OCI-LY7 (cell line): ENCODE data around the gene ABL1. TPM values are rescaled to one million over a fixed set of nuclear protein-coding genes. Genes with fewer than 3 reads are reported as not detected.

ENCODE experiments used
- BruUV-seq: library from RNA; stranded (reverse); fragments of 400-500 nt; replicated peaks from 2 replicates; lab custom pipeline; 2021; lab: Mats Ljungman, UMichigan
- CTCF ChIA-PET: fragments of 300-600 bp; sonication (Branson Sonifier 250); formaldehyde crosslinking; loops from one replicate; lab custom pipeline; 2022; ENCODE audit warnings: antibody characterized with exemption; ENCODE audit not compliant: unreplicated experiment; lab: Charles Lee
- POLR2A ChIA-PET: fragments of 300-600 bp; sonication (Branson Sonifier 250); formaldehyde crosslinking; loops from one replicate; lab custom pipeline; 2022; ENCODE audit warnings: antibody characterized with exemption; lab: Charles Lee
- DNase-seq: peaks from one replicate; pipeline ENCODE4 v3.0.0-alpha.2; 2015; ENCODE audit warnings: low spot score
- H2AFZ ChIP-seq: fragments of 200-600 bp; sonication (generic), shearing (Covaris generic); 2 replicates; pipeline ENCODE4 v1.6.1; 2014; ENCODE audit warnings: mild to moderate bottlenecking, antibody characterized with exemption, low read length, moderate library complexity
- H3K27ac ChIP-seq: fragments of 200-600 bp; sonication (generic); 2 replicates; pipeline ENCODE4 v1.5.1; 2014; ENCODE audit warnings: mixed run types, low read depth, mild to moderate bottlenecking, moderate library complexity, low read length, inconsistent platforms; ENCODE audit not compliant: poor library complexity, severe bottlenecking
- H3K36me3 ChIP-seq: fragments of 200-600 bp; sonication (generic); 2 replicates; pipeline ENCODE4 v1.6.1; 2014; ENCODE audit warnings: mild to moderate bottlenecking, antibody characterized with exemption, low read length, moderate library complexity, mixed read lengths; ENCODE audit not compliant: insufficient read depth
- H3K4me1 ChIP-seq: fragments of 200-600 bp; sonication (generic); 2 replicates; pipeline ENCODE4 v1.5.1; 2014; ENCODE audit warnings: mild to moderate bottlenecking, low read length; ENCODE audit not compliant: insufficient read depth, poor library complexity, severe bottlenecking
- H3K4me2 ChIP-seq: fragments of 200-600 bp; sonication (generic); 2 replicates; pipeline ENCODE4 v1.6.1; 2014; ENCODE audit warnings: mild to moderate bottlenecking, low read length
- H3K4me3 ChIP-seq: fragments of 200-600 bp; sonication (generic); 2 replicates; pipeline ENCODE4 v1.5.1; 2014; ENCODE audit warnings: mild to moderate bottlenecking, low read depth, low read length; ENCODE audit not compliant: poor library complexity, severe bottlenecking
- H3K79me2 ChIP-seq: fragments of 200-600 bp; sonication (generic); 2 replicates; pipeline ENCODE4 v1.6.1; 2016; ENCODE audit warnings: low read depth, mild to moderate bottlenecking, low read length, moderate library complexity, mixed read lengths; ENCODE audit not compliant: insufficient read depth
- H3K9me2 ChIP-seq: fragments of 200-600 bp; sonication (generic); 2 replicates; pipeline ENCODE4 v1.6.1; 2016; ENCODE audit warnings: mild to moderate bottlenecking, low read length, mixed read lengths; ENCODE audit not compliant: insufficient read depth
- H3K9me3 ChIP-seq: fragments of 200-600 bp; sonication (generic); 2 replicates; pipeline ENCODE4 v1.6.1; 2014; ENCODE audit warnings: mild to moderate bottlenecking, mixed run types, low read length, mixed read lengths
- H4K20me1 ChIP-seq: fragments of 200-600 bp; sonication (generic); 2 replicates; pipeline ENCODE4 v1.6.1; 2014; ENCODE audit warnings: mild to moderate bottlenecking, antibody characterized with exemption, low read length, moderate library complexity, mixed read lengths; ENCODE audit not compliant: insufficient read depth
- CTCF ChIP-seq: fragments of 200-600 bp; sonication (generic); conservative IDR thresholded peaks from 2 replicates; pipeline ENCODE4 v1.5.1; 2014; ENCODE audit warnings: mild to moderate bottlenecking, antibody characterized with exemption, low read length, moderate library complexity, mixed read lengths
- EZH2phosphoT487 ChIP-seq: fragments of 200-600 bp; sonication (generic); IDR thresholded peaks from 2 replicates; pipeline ENCODE4 v1.6.1; 2018; ENCODE audit warnings: low read depth, borderline replicate concordance, mild to moderate bottlenecking, mixed run types, antibody characterized with exemption, low read length, moderate library complexity, mixed read lengths
- intact Hi-C: fragments of 100-400 bp; cut with micrococcal nuclease; formaldehyde crosslinking; loops from one replicate; pipeline ENCODE4 v1.10.0; 2022; ENCODE audit not compliant: unreplicated experiment
- total RNA-seq, 2 experiments: library from RNA; depleted of rRNA in 1 of 2; stranded (reverse); fragments of >200 nt in 1 of 2; shearing (Covaris generic) in 1 of 2; gene quantifications; 2 replicates each; pipeline ENCODE4 v1.2.3, GENCODE V29; 2014 to 2022

Gene ABL1
- total RNA-seq, 2 experiments from 2014 or later: 8.1 to 28.3 TPM

DNA sequence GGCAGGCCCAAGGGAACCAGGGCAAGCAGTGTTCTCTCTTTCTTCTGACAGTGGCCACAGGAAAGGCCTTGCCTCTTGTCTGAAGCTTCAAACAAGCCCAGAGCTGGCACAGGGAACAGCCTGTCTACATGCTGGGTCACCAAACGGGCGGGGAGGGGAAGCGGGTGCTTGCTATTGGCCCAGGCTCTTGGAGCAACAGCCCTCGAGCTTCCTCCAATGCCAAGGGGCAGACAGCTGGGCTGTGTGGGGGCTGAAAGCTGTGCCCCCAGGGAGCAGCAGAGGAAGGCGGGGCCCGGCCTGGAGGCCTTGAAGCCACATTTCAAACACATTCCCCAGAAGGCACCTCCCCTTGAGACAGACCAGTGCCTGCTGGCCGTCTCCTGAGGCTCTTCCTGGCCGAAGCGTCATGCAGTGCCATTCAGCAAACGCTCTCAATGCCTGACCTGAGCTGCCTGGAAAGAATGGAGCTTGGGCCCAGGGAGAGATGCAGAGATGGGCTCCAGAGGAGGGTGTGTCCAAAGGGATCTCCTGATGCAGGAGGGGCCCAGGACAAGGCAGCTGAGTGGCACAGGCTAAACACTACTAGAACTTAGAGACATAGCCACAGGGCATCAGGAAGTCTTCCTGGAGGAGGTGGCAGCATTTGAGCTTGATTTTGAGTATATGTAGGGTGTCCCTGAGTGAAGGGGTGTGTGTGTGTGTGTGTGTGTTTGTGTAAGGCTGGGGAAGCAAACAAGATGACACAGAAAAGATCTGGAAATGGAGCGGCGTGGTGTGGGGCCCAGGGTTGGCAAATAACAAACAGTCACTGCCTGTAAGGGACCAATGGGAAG is 101.4 kb downstream of the ABL1 start:
- H3K4me3 ChIP-seq: no peak overlapping the region
- H2AFZ ChIP-seq: no peak overlapping the region
- H3K36me3 ChIP-seq: no peaks in the 10 kb centered on the region
- POLR2A ChIA-PET: interaction anchor here (0.5 kb wide), 1 partner anchor 168 kb away, joined by 5 read pairs; no protein-coding TSS in a partner anchor
- no peaks in the 10 kb centered on the region for H3K79me2 ChIP-seq
- H3K9me3 ChIP-seq: no peaks in the 10 kb centered on the region
- H3K27ac ChIP-seq: no peak overlapping the region
- H3K4me2 ChIP-seq: no peak overlapping the region
- no TSS peak for BruUV-seq
- TF ChIP-seq CTCF: no peak
- TF ChIP-seq EZH2phosphoT487: no peak
- peaks cover 3% of the 10 kb centered on the region for H3K4me1 ChIP-seq
- no peak for DNase-seq
- no peaks in the 10 kb centered on the region for H3K9me2 ChIP-seq
- intact Hi-C loops: no loop called here
- CTCF ChIA-PET: interaction anchor here (0.5 kb wide), 1 partner anchor 62 kb away, joined by 3 read pairs; no protein-coding TSS in a partner anchor
- H4K20me1 ChIP-seq: no peaks in the 10 kb centered on the region

Other genes starting within 250 kb of the ABL1 start
- gene PRDM12, start 170.7 kb upstream of the ABL1 start, total RNA-seq (2014; rRNA removed; shearing (Covaris generic)): 0.06 TPM in 1 of 2 replicates, not detected in the other
- not detected in 2 replicates for gene PRDM12, start 170.7 kb upstream of the ABL1 start, total RNA-seq (2022)
- 65.0 and 69.0 TPM in 2 replicates for gene EXOSC2, start 141.5 kb upstream of the ABL1 start, total RNA-seq (2014; rRNA removed; shearing (Covaris generic))
- gene EXOSC2, start 141.5 kb upstream of the ABL1 start, total RNA-seq (2022): 79.8 and 89.9 TPM in 2 replicates
- gene QRFP, start 61.6 kb downstream of the ABL1 start, total RNA-seq (2014; rRNA removed; shearing (Covaris generic)): not detected in 2 replicates
- gene QRFP, start 61.6 kb downstream of the ABL1 start, total RNA-seq (2022): not detected in 2 replicates
- gene FIBCD1, start 104.0 kb downstream of the ABL1 start, total RNA-seq (2014; rRNA removed; shearing (Covaris generic)): not detected in 2 replicates
- not detected in 2 replicates for gene FIBCD1, start 104.0 kb downstream of the ABL1 start, total RNA-seq (2022)
- gene LAMC3, start 173.9 kb downstream of the ABL1 start, total RNA-seq (2014; rRNA removed; shearing (Covaris generic)): 0.19 TPM in 1 of 2 replicates, not detected in the other
- gene LAMC3, start 173.9 kb downstream of the ABL1 start, total RNA-seq (2022): 2.0 and 2.2 TPM in 2 replicates